Stimulated activated CD4-positive, alpha-beta T cell treated with anti-CD3 and anti-CD28 coated beads, Interleukin-15, amount 100 ng/mL, for 24 hours (primary cell): ENCODE data around the gene HOXA13.

Experiments used
- DNase-seq: peaks from one replicate; pipeline ENCODE4 v3.0.0-alpha.2; 2020

HOXA13 gene

DNA sequence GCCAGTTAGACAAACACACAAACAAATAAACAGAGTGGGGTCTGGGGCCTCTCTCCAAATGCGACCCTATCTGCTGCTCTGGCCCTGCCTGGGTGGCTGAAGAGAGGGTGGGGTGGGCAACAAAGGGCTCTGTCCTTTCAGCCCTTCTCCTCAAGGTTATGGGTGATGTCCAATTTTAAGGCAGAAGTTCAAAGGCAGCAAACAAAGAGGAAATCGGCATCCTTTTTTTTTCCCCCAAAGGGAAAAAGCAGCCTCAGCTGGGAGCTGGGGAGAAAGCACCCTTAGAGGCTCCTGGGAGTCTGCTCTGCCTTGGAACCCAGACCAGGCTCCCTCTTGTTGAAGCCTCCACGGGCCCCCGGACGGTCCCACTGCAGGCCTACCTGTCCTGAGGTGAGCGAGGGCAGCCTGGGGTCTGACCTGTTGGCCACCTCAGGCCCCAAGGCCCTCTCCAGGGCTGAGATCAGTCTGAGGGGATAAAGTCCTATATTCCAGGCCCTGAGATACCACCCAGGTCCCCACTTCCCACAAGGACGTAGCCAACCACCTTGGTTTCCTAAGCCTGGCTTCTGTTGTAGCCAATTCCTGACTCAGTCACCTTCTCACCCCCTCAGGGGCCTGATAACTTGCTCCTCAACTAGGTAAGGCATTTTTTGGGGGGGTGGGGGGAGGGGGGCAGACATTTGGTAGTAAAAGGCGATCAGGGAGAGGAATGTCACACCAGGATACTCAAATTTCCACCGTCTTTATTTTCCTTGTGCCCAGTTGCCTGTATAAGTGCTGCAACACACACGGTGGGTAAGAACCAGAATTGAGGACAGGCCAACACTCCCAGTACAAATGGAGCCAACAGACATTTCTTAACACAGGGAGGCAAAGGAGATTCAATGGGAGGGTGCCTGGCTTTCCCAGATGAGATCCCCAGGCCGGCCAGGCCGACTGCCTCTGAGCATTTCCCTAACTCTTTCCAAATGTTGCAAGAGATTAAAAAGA is 19.2 kb downstream of the HOXA13 start:
- DNase-seq = peak; percentile 0

GRCh38 chr7:27179503-27180430 is 20.1 kb downstream of the HOXA13 start:
- peak; percentile 74 for DNase-seq

DNA sequence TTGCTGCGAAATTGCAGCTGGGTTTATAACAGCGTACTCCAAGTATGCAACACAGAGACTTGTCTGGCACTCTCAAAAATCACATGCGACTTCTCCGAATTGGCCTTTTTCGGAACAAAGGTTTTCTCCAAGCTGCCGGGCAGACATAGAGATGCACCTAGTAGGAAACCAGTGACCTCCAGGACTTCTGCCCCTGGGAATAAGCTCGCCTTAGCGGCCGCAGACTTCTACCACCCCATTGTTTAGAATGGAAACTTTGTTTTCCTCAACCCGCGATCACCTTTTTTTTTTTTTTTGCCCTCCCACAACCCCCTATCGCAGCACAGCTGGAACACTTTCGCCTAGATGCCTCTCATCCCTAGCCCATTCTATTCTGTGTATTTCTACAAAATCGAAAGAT is 20.9 kb downstream of the HOXA13 start:
- no peak for DNase-seq

DNA sequence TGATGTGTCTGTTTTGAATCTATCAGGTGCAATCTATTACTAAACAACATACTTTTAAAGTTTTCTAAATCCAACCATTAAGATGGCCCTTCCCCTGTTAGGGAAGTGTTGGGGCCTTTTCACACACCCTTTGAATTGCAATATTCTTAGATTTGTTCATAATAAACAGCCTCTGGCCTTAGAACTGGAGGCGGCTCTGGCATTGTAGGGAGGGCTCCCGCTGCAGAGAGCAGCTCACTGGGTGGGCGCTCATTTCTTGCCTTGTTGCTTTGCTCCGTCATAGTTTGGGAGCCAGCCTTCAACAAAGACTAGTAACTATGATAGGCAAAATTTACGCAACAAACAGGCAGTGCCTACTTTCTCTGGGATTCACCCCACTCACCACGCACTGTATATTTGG is 21.5 kb downstream of the HOXA13 start:
- no peak for DNase-seq

GRCh38 chr7:27177795-27178320 is 22.0 kb downstream of the HOXA13 start:
- peak; percentile 0 for DNase-seq

DNA sequence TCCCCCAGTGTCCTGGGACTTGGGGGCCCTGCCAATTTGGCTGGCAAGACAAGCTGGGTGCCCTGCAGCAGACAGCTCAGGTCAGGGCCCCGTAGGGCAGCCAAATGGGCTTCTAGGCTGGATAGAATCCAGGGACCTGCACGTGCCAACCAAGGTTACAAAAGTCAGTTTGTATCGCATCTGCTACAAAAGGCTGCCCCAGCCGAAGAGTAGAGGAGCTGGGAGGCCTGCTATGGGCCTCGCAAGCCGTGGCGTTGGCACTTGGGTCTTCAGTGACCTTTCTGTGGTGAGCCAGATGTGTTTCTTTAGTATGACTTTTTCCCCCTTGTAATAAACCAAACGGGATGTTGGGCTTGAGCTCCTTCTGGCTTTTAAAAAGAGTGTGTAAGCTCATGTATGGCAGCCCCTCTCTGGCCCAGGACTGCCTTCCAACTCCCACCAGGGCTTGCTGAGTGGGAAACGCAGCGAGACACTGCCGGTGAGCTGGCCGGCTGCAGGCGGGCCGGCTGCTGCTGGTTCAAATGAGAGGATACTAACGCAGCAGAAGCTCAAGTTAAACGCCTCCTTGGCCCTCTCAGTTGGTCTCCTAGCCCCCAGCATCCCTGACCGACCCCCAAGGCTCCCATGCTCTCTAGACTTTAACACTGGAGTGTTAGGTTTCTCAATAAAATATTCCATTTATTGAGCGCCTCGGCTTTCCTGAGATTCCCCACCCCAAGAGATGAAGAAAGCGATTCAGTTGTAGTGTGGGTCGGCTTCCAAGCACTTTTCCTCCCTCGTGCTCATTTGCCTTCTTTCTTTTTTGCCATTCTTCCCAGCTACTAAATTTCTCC is 22.7 kb downstream of the HOXA13 start:
- DNase-seq = peak; percentile 0

DNA sequence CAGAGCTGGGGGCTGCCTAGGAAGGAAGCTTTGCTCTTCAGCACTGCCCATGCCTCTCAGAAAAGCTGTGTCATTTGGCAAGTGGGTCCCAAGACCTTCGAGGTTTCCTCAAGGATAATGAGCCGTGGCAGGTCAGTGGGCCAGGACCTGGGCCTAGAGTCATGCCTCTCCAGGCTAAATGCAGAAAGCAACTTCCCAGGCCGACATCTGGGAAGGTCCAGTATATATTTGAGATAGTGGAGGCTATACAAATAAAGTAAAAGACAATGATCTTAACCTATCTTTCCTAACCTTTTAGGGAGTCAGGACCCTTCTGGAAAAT is 23.4 kb downstream of the HOXA13 start:
- peak; percentile 0 for DNase-seq

- peak; percentile 0 for DNase-seq
Measured at GRCh38 chr7:27175626-27176523, 24.0 kb downstream of the HOXA13 start.

DNA sequence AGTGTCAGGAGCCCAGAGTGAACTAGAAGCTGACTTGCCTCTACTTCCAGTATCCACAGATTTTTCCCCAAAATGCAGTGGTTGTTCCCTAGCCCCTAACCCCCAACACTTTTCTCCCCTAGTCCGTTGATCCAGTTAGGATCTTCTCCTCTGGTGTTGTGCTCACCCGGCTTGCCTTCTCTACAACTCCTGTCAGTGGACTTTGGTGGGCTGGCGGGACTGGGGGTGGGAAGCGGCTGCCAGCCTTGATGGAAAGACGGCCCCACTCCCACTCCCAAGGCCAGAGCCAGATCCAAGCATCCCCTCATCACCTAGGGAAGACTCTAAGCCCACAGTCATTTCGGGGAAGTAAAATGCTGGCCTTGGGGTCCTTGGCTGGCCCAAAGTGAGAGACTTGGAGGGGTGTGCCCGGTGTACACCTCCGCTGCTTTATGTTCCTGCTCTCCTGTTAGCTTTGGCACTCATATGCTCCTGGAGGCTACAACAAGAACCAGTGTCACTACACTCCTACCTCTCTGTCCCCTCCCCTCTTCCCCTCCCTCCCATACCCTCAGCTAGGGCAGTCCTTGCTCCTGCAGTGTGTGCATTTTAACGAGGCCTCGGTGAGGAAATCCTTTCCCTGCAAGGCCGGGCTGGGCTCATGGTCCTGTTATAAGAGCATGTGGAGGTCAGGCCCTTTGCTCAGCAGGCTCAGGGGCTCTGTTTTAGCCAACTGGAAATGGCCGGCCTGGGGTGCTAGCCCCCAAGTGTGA is 24.8 kb downstream of the HOXA13 start:
- DNase-seq = peak; percentile 1

DNA sequence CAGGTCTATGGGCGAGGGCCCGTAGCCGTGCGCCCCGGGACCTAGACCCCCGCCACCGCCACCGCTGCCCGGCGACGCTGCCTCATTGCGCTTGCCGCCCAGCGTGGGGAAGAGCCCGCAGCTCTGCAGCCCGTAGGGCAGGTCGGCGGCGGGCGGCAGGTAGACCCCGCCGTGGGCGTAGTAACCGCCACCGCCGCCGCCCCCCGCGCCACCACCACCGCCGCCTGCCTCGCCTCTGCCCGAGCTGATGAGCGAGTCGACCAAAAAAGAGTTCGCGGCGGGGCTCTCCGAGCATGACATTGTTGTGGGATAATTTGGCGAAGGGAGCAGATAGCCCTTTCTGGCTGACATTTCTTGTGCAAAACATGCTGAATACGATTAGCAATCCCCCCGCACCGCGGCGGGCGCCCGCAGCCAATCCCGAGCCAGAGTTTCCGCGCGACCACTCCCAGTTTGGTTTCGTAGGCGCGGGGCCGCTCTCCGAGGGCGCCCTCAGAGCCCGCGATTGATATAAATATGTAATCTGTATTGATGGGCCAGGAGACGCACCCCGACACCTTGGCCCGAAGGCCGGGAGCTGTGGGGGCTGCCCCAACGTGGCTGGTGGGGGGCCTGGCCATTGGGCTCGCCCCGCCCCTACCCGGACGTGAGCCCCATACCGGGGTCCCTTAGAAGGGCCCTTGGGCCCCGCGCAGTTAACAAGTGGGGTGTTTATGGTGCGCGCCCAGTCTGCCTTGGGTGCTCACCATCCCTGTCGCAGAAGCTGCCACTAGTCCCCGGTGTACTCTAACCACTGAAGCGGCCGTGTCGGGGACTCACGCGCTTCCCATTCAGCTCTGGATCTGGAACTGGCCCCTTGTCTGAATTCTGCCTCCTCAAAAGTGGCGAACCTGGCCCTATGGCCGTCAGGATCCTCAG is 25.7 kb downstream of the HOXA13 start, which contains the start of gene HOXA10:
Gene HOXA10 (minus strand): TSS at position 365 of the 918 bp plus-strand sequence. CDS start 14 bp downstream, at position 351.
- peak; percentile 9 for DNase-seq

- peak; percentile 37 for DNase-seq
Measured at GRCh38 chr7:27173511-27173955, 26.4 kb downstream of the HOXA13 start.

DNA sequence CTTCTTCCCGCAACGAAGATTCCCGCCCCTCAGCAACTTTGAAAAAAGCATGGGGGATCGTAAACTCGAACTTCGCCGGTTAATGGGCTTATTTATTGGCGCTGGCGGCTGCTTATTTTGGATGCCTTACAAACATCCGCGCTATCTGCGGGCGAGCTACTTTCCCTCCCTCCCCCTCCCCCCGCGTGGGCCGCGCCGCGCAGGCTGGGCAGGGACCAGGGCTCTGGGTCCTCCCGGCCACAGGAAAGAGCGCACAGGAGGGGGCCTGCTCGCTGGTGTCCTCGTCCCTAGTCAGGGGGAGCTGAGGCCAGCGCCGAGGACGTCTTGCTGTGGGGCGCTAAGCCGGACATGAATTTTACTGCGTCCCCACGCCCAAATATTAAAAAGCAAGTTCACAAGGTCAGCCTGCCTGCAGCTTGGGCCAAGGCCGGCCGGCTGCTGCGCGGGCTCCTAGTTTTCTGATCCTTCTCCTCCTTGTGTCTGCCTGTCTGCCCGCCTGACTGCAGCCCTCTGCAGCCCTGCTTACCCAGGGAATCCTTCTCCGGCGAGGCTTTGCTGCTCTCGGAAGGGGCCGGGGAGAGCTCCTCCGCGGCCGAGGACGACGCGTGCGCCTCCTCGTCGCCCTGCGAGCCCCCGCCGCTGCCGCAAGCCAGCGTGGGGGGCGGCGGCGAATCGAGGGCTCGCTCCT is 26.9 kb downstream of the HOXA13 start:
- peak; percentile 19 for DNase-seq

DNA sequence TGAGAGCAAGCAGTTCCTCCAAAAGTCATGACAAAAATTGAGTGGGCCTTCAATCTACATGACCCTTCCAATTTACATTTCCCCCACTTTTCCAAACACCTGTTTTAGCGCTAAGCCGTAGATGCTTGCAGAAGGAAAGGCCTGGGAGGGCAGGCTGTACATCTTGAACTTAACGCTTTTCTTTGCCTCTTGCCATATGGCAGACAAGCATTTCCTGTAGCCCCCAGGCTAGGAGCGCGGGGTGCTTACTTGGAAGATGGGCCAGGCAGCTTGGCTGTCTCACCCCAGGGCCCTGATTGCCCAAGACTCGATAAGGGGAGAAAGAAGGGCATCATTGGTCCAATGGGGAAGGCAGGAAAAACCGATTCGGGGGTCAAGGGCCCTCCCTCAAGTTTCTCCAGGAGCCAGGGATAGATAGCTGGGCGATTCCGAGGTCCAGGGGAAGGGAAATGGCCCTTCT is 27.5 kb downstream of the HOXA13 start:
- DNase-seq = peak; percentile 3

DNA sequence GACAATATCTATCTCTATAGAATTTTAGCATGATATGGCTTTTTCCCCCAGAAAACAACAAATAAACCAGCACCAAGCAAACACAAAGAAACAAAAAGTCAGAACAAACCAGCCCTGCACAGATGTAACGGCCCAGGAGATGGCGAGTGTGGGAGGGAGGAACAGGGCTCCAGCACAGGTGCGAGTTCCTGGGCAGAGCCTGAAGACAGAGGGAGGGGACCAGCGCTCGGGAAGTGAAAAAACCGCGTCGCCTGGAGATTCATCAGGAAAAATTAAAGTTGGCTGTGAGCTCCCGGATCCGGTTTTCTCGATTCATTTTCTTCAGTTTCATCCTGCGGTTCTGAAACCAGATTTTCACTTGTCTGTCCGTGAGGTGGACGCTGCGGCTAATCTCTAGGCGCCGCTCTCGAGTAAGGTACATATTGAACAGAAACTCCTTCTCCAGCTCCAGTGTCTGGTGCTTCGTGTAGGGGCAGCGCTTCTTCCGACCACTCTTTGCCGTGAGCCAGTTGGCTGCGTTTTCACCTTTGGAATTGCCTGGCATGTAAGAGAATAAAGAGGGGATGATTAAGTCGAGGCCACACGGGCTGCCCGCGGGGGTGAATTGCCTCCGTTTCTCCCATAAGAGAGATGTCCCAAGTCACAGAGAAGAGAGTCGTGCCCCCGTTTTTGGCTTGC is 28.1 kb downstream of the HOXA13 start:
- peak; percentile 6 for DNase-seq

DNA sequence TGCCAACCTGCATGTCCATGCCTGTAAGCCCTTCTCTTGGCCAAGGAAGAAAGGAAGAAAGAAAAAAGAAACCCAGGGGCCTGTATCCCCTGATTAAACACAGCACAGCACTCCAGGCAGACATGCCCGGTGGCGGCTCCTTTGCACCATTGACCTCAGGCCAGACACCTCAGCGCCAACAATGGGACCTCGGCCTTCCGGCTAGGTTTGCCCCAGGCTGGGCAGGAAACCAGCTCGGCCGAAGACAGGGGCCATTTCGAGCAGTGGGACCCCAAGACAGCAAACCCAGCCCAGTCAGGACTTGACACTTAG is 28.6 kb downstream of the HOXA13 start:
- DNase-seq = peak; percentile 1

DNA sequence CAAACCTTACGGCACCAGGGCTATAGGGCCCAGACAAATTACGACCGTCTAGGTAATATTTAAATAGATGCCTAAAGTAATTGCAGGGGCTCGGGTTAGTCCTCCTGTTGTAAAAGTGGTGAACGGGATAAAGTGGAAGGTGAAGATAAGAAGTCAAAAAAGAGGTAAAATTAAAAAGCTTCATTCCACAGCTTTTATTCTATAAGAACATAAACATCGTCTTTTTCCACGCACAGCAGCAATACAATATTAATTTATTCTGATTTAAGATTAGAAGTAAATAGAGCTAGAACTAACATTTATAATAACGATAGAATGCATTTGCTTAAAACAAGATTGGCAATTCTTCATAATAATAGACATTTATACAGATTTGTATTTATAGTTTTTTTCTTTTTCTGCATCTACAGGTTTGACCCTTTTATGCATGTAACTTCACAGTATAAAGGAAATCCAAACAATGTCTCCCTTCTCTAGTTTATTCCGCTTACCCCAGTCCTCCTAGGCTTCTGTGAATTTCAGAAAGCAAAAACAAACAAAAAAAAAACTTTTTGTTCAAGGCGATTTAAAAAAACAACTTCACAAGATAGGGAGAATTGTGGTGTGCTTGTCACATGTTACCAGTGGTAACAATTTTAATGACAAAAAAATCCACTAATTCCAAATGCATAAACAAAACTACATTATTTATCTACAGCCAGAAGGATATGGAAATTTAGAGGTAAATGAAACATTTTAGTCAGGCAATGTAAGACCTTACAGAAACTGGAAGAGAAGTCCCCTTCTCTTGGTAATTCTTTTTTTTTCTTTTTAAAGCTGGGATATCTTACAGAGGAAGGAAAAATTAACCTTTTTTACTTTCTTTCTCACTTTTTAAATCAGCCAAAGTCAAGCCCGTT is 29.2 kb downstream of the HOXA13 start:
- no peak for DNase-seq
